ENCODE data around the gene UNC5A. TPM values are rescaled to one million over a fixed set of nuclear protein-coding genes. Genes with fewer than 3 reads are reported as not detected.
A peak's percentile ranks its signal among the peaks of the same experiment; 100 is the strongest.

Gene UNC5A
- total RNA-seq, 2 experiments from 2014 or later = not detected

- Mint-ChIP-seq H3K9me3 (no peaks in the 10 kb centered on the region), H3K4me3 (no peak overlapping the region), H3K27ac (no peak overlapping the region), H3K27me3 (peaks cover 57% of the 10 kb centered on the region), H3K36me3 (ENCODE audit: low read depth) (no peaks in the 10 kb centered on the region), H3K4me1 (ENCODE audit: low read depth) (peaks cover under 1% of the 10 kb centered on the region)
- TF ChIP-seq CTCF (IDR thresholded peaks at IDR 0.05) = no peak
- Histone ChIP-seq H3K27me3 (ENCODE audit: control insufficient read depth in 1 of 2, insufficient read depth in 2 of 2, low read length in 2 of 2) (peaks cover 20 to 40% of the 10 kb centered on the region in 2 experiments), H3K27ac (ENCODE audit: low read depth in 1 of 2, low read length in 2 of 2) (no peak overlapping the region), H3K4me3 (ENCODE audit: low read length) (no peak overlapping the region), H3K9me3 (ENCODE audit: control insufficient read depth in 1 of 2, insufficient read depth in 1 of 2, low read length in 2 of 2) (peaks cover 0 to 3% of the 10 kb centered on the region in 2 experiments), H3K4me1 (ENCODE audit: insufficient read depth, low read length) (peaks cover under 1% of the 10 kb centered on the region), H3K36me3 (ENCODE audit: insufficient read depth, low read length) (no peaks in the 10 kb centered on the region)
- no peak for ATAC-seq (ENCODE audit: poor library complexity)
- intact Hi-C loops (cut with DNase I, micrococcal nuclease) = no loop called here
- DNase-seq = no peak
- ChIA-PET POLR2A (no interaction called here), CTCF (no interaction called here)
Observed at GRCh38 chr5:176803943-176804498, 6.3 kb upstream of the UNC5A start.

- H3K36me3 Mint-ChIP-seq (ENCODE audit: low read depth) = no peaks in the 10 kb centered on the region
Observed at GRCh38 chr5:176806137-176806536, 4.2 kb upstream of the UNC5A start.

GRCh38 chr5:176809544-176810080 is 747 bp upstream of the UNC5A start:
- no peaks in the 10 kb centered on the region for H3K9me3 Mint-ChIP-seq
- no peaks in the 10 kb centered on the region for H3K36me3 ChIP-seq (ENCODE audit: insufficient read depth, low read length)
- H3K36me3 Mint-ChIP-seq (ENCODE audit: low read depth) = no peaks in the 10 kb centered on the region
- H3K27me3 Mint-ChIP-seq = peaks cover 78% of the 10 kb centered on the region
- peaks cover 0 to 15% of the 10 kb centered on the region in 2 experiments for H3K9me3 ChIP-seq (ENCODE audit: control insufficient read depth in 1 of 2, insufficient read depth in 1 of 2, low read length in 2 of 2)
- DNase-seq (no peak), ATAC-seq (ENCODE audit: poor library complexity) (no peak)
- intact Hi-C loops (cut with DNase I, micrococcal nuclease) = no loop called here
- no peak overlapping the region for H3K4me3 ChIP-seq (ENCODE audit: low read length)
- peak overlapping the region; percentile 82 for H3K4me3 Mint-ChIP-seq
- peaks cover 18% of the 10 kb centered on the region for H3K4me1 ChIP-seq (ENCODE audit: insufficient read depth, low read length)
- TF ChIP-seq CTCF (IDR thresholded peaks at IDR 0.05) = no peak
- no peak overlapping the region for H3K27ac Mint-ChIP-seq
- CTCF ChIA-PET = no interaction called here
- peaks cover 15% of the 10 kb centered on the region for H3K4me1 Mint-ChIP-seq (ENCODE audit: low read depth)
- POLR2A ChIA-PET = no interaction called here
- H3K27ac ChIP-seq (ENCODE audit: low read depth in 1 of 2, low read length in 2 of 2) = no peak overlapping the region
- peaks cover 57 to 69% of the 10 kb centered on the region in 2 experiments for H3K27me3 ChIP-seq (ENCODE audit: control insufficient read depth in 1 of 2, insufficient read depth in 2 of 2, low read length in 2 of 2)

More at GRCh38 chr5:176806137-176806536, 4.2 kb upstream of the UNC5A start:
- no peak overlapping the region for H3K27ac Mint-ChIP-seq
- POLR2A ChIA-PET = no interaction called here
- Histone ChIP-seq H3K36me3 (ENCODE audit: insufficient read depth, low read length) (no peaks in the 10 kb centered on the region), H3K27me3 (ENCODE audit: control insufficient read depth in 1 of 2, insufficient read depth in 2 of 2, low read length in 2 of 2) (peaks cover 31 to 52% of the 10 kb centered on the region in 2 experiments), H3K27ac (ENCODE audit: low read depth in 1 of 2, low read length in 2 of 2) (no peak overlapping the region), H3K9me3 (ENCODE audit: control insufficient read depth in 1 of 2, insufficient read depth in 1 of 2, low read length in 2 of 2) (peaks cover 0 to under 1% of the 10 kb centered on the region in 2 experiments), H3K4me1 (ENCODE audit: insufficient read depth, low read length) (peaks cover 16% of the 10 kb centered on the region), H3K4me3 (ENCODE audit: low read length) (no peak overlapping the region)
- TF ChIP-seq CTCF (IDR thresholded peaks at IDR 0.05) = no peak
- intact Hi-C loops (cut with DNase I, micrococcal nuclease) = no loop called here
- ATAC-seq (ENCODE audit: poor library complexity) = no peak
- CTCF ChIA-PET = no interaction called here
- peaks cover 66% of the 10 kb centered on the region for H3K27me3 Mint-ChIP-seq
- H3K9me3 Mint-ChIP-seq = no peaks in the 10 kb centered on the region
- peaks cover 7% of the 10 kb centered on the region for H3K4me1 Mint-ChIP-seq (ENCODE audit: low read depth)
- no peak overlapping the region for H3K4me3 Mint-ChIP-seq
- no peak for DNase-seq

Data from CD4-positive, alpha-beta T cell (primary cell).